A673 (cell line): Measurements from ENCODE around the gene FCF1.

Source experiments
- EZH2 ChIP-seq: fragments of 200-600 bp; sonication (generic); IDR thresholded peaks from 2 replicates; pipeline ENCODE4 v1.6.1; 2017; ENCODE audit warnings: borderline replicate concordance, low read depth, mild to moderate bottlenecking, mixed read lengths, antibody characterized with exemption, low read length; ENCODE audit not compliant: poor library complexity, severe bottlenecking
- TF ChIP-seq, protein P1 (sequence below): fragments of 300-800, 200-600 bp; sonication (generic); conservative IDR thresholded peaks from 2 replicates; pipeline ENCODE4 v1.5.1; 2017; ENCODE audit warnings: low read depth, mild to moderate bottlenecking, antibody characterized with exemption, low read length, moderate library complexity, mixed read lengths

- TF ChIP-seq EZH2: no peak
- TF ChIP-seq, protein P1, sequence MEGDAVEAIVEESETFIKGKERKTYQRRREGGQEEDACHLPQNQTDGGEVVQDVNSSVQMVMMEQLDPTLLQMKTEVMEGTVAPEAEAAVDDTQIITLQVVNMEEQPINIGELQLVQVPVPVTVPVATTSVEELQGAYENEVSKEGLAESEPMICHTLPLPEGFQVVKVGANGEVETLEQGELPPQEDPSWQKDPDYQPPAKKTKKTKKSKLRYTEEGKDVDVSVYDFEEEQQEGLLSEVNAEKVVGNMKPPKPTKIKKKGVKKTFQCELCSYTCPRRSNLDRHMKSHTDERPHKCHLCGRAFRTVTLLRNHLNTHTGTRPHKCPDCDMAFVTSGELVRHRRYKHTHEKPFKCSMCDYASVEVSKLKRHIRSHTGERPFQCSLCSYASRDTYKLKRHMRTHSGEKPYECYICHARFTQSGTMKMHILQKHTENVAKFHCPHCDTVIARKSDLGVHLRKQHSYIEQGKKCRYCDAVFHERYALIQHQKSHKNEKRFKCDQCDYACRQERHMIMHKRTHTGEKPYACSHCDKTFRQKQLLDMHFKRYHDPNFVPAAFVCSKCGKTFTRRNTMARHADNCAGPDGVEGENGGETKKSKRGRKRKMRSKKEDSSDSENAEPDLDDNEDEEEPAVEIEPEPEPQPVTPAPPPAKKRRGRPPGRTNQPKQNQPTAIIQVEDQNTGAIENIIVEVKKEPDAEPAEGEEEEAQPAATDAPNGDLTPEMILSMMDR: no peak
These were observed 45.2 kb upstream of the FCF1 start for GRCh38 chr14:74667758-74668157.
